Glutamatergic neuron (in vitro differentiated cells): ENCODE data around the gene LRTM1. TPM values are rescaled to one million over a fixed set of nuclear protein-coding genes. Genes with fewer than 3 reads are reported as not detected.
A peak's percentile ranks its signal among the peaks of the same experiment; 100 is the strongest.

Source experiments
- DNase-seq: peaks from one replicate; pipeline ENCODE4 v3.0.0; 2022
- H3K27ac Mint-ChIP-seq: one replicate; pipeline ENCODE4 v1.8.0; 2020; ENCODE audit warnings: mild to moderate bottlenecking, mixed read lengths, inconsistent platforms; ENCODE audit not compliant: unreplicated experiment
- H3K27me3 Mint-ChIP-seq: one replicate; pipeline ENCODE4 v1.8.0; 2020; ENCODE audit warnings: mild to moderate bottlenecking, moderate library complexity, mixed read lengths, inconsistent platforms; ENCODE audit not compliant: unreplicated experiment
- H3K36me3 Mint-ChIP-seq: one replicate; pipeline ENCODE4 v1.8.0; 2020; ENCODE audit warnings: mild to moderate bottlenecking, mixed read lengths, inconsistent platforms; ENCODE audit not compliant: unreplicated experiment
- H3K4me1 Mint-ChIP-seq: one replicate; pipeline ENCODE4 v1.8.0; 2020; ENCODE audit warnings: mild to moderate bottlenecking, low read depth, mixed read lengths, inconsistent platforms; ENCODE audit not compliant: unreplicated experiment
- H3K4me3 Mint-ChIP-seq: one replicate; pipeline ENCODE4 v1.8.0; 2020; ENCODE audit warnings: mild to moderate bottlenecking, mixed read lengths, inconsistent platforms; ENCODE audit not compliant: unreplicated experiment
- H3K9me3 Mint-ChIP-seq: one replicate; pipeline ENCODE4 v1.8.0; 2020; ENCODE audit warnings: mild to moderate bottlenecking, moderate library complexity, mixed read lengths, inconsistent platforms; ENCODE audit not compliant: unreplicated experiment
- total RNA-seq: library from RNA; stranded (reverse); fragmentation: NEBNext Ultra II Directional; extraction: Animal tissue kit (Norgen Biotek cat#: 25700); gene quantifications from one replicate; pipeline ENCODE4 v1.2.1, GENCODE V29; 2021; ENCODE audit not compliant: unreplicated experiment
- TF ChIP-seq, protein P1 (sequence below): fragments of 200-600 bp; sonication (generic); IDR thresholded peaks from one replicate; pipeline ENCODE4 v1.5.0; 2021; ENCODE audit not compliant: partially characterized antibody, unreplicated experiment

LRTM1 gene
- total RNA-seq, 1 donor from 2014 or later, result not detected

DNA sequence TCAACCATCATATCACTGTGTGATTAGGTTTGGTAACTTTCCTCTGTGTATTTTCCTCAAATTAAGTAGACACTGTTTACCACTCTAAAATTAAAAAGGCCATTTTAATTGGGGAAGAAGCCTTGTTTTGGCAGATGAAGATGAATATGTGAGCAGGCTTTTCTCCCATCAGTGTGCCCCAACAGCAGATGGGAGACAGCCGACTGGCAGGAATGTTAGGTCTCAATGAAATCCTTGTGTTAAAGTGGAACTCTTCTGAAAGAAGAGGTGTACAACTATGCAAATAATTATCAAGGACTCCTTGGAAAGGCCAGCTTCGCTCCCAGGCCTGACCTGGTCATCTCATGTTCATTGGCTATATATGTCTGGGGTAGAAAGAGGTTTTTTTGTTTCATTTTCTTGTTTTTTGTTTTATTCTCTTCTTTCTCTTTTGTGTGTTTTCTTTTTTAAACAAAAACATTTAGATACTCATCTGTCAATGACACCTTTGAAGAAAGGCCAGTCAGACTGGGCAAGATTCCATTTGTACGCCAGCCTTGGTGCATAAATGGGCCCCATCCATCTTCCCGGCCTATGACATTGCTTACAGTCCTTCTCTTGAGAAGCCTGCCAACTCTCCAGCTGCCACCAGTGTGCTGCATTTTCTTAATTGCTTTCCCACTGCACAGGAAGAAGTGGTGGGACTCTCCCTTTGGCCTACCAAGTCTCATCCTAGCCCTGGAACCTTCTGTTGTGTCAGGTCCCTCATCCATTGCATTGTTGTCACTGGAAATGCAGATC is 25.8 kb downstream of the LRTM1 start:
- Mint-ChIP-seq H3K27me3 (peaks cover 2% of the 10 kb centered on the region), H3K27ac (no peak overlapping the region), H3K9me3 (no peaks in the 10 kb centered on the region), H3K36me3 (no peaks in the 10 kb centered on the region), H3K4me1 (peaks cover 12% of the 10 kb centered on the region), H3K4me3 (no peak overlapping the region)
- no peak for DNase-seq
- TF ChIP-seq, protein P1, sequence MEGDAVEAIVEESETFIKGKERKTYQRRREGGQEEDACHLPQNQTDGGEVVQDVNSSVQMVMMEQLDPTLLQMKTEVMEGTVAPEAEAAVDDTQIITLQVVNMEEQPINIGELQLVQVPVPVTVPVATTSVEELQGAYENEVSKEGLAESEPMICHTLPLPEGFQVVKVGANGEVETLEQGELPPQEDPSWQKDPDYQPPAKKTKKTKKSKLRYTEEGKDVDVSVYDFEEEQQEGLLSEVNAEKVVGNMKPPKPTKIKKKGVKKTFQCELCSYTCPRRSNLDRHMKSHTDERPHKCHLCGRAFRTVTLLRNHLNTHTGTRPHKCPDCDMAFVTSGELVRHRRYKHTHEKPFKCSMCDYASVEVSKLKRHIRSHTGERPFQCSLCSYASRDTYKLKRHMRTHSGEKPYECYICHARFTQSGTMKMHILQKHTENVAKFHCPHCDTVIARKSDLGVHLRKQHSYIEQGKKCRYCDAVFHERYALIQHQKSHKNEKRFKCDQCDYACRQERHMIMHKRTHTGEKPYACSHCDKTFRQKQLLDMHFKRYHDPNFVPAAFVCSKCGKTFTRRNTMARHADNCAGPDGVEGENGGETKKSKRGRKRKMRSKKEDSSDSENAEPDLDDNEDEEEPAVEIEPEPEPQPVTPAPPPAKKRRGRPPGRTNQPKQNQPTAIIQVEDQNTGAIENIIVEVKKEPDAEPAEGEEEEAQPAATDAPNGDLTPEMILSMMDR, result no peak

DNA sequence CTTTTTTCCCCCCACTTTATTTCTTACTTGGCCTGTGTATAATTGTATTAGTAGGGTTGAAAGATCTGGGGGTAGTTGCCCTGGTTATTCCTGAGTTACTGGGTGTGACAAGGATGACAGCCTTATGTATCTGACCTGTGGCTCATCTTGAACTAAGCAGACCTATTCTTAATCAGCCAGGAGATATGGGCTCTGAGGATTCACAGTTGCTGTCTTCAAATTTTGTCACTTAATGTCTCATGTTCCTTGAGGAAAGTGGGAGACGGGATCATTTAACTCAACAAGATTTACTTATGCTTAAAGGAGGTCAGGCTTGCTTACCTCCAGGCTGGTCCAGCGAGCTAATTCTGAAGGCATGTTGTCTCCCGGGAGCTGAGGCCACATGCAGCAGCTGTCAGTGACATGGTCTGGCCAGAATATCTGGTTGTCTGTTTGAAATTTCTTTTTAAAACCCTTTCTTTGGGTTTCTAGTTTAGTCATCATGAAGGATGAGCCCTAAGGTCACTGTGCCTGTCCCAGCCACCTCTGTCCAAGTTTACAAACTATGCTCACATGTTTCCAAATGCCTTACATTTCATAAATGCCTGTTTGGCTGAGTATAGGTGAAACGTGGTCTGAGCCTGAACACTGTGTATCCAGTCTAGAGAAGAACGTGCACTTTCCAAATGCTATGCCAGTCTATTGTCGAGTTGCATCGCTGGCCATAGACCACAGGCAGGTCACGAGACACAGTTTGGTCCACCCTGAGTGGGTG is 26.8 kb downstream of the LRTM1 start:
- no peak overlapping the region for H3K27ac Mint-ChIP-seq
- TF ChIP-seq, protein P1, result no peak
- no peaks in the 10 kb centered on the region for H3K9me3 Mint-ChIP-seq
- peak; percentile 19 for DNase-seq
- H3K4me3 Mint-ChIP-seq, result no peak overlapping the region
- no peaks in the 10 kb centered on the region for H3K36me3 Mint-ChIP-seq
- H3K27me3 Mint-ChIP-seq, result no peaks in the 10 kb centered on the region
- peaks cover 12% of the 10 kb centered on the region for H3K4me1 Mint-ChIP-seq

DNA sequence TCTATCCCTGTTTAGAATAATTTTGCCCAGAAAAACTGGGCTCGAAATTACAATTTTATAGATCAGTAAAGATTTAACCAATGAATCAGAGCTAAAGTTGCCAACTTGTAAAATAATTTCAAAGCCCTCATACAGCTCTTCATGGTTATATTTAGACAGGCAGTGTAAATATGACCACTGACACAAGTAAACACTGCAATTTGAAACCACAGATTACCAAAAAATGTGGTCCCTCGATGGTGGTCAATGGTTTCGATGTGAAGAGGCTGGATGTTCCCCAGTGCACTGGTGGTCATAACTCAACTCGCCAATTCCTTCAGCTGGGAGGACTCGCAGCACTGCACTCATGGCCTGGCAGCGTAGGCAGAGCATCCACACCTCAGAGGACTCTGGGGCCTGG is 28.6 kb downstream of the LRTM1 start:
- peaks cover 12% of the 10 kb centered on the region for H3K4me1 Mint-ChIP-seq
- TF ChIP-seq, protein P1, result no peak
- no peak overlapping the region for H3K4me3 Mint-ChIP-seq

DNA sequence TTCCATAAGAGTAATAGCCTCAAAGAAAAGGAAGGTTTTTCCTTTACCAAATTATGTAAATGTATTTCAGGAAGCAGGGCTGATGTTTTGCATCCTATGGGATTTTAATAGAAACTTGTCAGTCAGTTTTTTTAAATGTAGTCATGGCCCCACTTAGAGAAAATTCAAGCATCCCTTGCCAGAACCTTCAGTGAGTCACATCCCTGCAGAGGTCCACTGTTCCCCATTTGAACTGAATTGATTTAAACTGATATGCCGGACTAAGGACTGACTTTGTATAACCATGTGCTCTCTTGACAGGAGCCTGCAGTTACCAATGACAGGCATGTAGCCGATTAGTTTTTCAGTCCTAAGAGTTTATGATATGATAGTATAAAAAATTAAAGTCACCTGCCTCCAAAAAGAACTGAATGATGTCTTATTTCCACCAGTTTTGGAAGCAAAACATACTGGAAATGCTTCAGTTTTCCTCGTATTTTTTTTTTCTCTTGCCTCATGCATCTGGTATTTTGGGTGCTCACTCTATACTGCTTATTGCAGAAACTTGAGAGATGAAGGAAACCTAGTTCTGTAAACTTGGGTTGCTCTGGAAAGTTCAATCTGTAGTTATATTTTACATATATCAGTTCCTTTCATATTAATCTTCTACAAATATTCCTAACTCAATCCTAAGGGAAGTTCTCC is 30.7 kb downstream of the LRTM1 start:
- Mint-ChIP-seq H3K9me3 (no peaks in the 10 kb centered on the region), H3K36me3 (no peaks in the 10 kb centered on the region), H3K27me3 (no peaks in the 10 kb centered on the region), H3K4me3 (no peak overlapping the region), H3K27ac (no peak overlapping the region), H3K4me1 (peaks cover 12% of the 10 kb centered on the region)
- TF ChIP-seq, protein P1, result no peak
- no peak for DNase-seq

More for the DNA sequence above, 28.6 kb downstream of the LRTM1 start:
- H3K27ac Mint-ChIP-seq, result no peak overlapping the region
- H3K36me3 Mint-ChIP-seq, result no peaks in the 10 kb centered on the region
- no peak for DNase-seq
- H3K27me3 Mint-ChIP-seq, result no peaks in the 10 kb centered on the region
- no peaks in the 10 kb centered on the region for H3K9me3 Mint-ChIP-seq

DNA sequence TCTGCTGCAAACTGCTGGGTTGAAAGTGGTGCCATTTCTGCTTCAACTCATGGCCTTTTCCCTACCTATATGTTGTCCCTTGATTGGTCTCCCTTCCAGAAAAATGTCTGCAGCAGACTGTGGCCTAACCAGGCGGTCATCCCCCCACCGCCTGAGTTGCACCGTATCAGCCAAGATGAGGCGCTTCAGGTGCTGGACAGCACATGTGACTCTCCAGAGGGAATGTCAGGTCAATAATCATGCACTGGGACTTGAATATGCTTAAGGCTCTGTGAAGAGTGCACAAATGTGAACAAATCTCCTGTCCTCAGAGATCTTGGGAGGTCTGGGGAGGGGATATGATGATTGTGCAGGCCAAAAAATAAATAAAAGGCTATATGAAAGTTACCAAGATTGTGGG is 32.2 kb downstream of the LRTM1 start:
- DNase-seq, result no peak
- Mint-ChIP-seq H3K27ac (no peak overlapping the region), H3K4me1 (peaks cover 3% of the 10 kb centered on the region), H3K36me3 (no peaks in the 10 kb centered on the region), H3K9me3 (no peaks in the 10 kb centered on the region), H3K27me3 (peaks cover 2% of the 10 kb centered on the region), H3K4me3 (no peak overlapping the region)
- TF ChIP-seq, protein P1, result no peak
